ENCODE measurements around the gene DSCAML1.

DSCAML1 gene

GRCh38 chr11:117830674-117831351 is 33.8 kb upstream of the DSCAML1 start:
- no peak for DNase-seq (ENCODE audit: low spot score)

GRCh38 chr11:117830072-117830471 is 33.1 kb upstream of the DSCAML1 start:
- DNase-seq (ENCODE audit: low spot score): no peak

GRCh38 chr11:117829369-117829725 is 32.3 kb upstream of the DSCAML1 start:
- no peak for DNase-seq (ENCODE audit: low spot score)

GRCh38 chr11:117828611-117829368 is 31.8 kb upstream of the DSCAML1 start:
- DNase-seq (ENCODE audit: low spot score): no peak

GRCh38 chr11:117827521-117828511 is 30.8 kb upstream of the DSCAML1 start:
- no peak for DNase-seq (ENCODE audit: low spot score)

GRCh38 chr11:117826832-117827231 is 29.8 kb upstream of the DSCAML1 start:
- no peak for DNase-seq (ENCODE audit: low spot score)

- DNase-seq (ENCODE audit: low spot score): no peak
These were observed 29.2 kb upstream of the DSCAML1 start for GRCh38 chr11:117826190-117826570.

GRCh38 chr11:117825538-117826189 is 28.6 kb upstream of the DSCAML1 start:
- no peak for DNase-seq (ENCODE audit: low spot score)

GRCh38 chr11:117824571-117825537 is 27.8 kb upstream of the DSCAML1 start, which contains the start of gene FXYD2:
TSS of gene FXYD2 (minus strand) at chr11:117824744. CDS start at chr11:117824678, 66 bp downstream.
- DNase-seq (ENCODE audit: low spot score): no peak

GRCh38 chr11:117823946-117824420 is 27.0 kb upstream of the DSCAML1 start:
- DNase-seq (ENCODE audit: low spot score): no peak

GRCh38 chr11:117823294-117823945 is 26.4 kb upstream of the DSCAML1 start:
- DNase-seq (ENCODE audit: low spot score): no peak

GRCh38 chr11:117822074-117823033 is 25.3 kb upstream of the DSCAML1 start:
- peak; percentile 63 for DNase-seq (ENCODE audit: low spot score)

GRCh38 chr11:117821431-117821830 is 24.4 kb upstream of the DSCAML1 start:
- DNase-seq (ENCODE audit: low spot score): no peak

GRCh38 chr11:117820516-117820915 is 23.5 kb upstream of the DSCAML1 start:
- DNase-seq (ENCODE audit: low spot score): no peak

- no peak for DNase-seq (ENCODE audit: low spot score)
These were observed 23.1 kb upstream of the DSCAML1 start for GRCh38 chr11:117820071-117820470.

GRCh38 chr11:117819096-117820040 is 22.4 kb upstream of the DSCAML1 start:
- DNase-seq (ENCODE audit: low spot score): peak; percentile 65

GRCh38 chr11:117818041-117818873 is 21.2 kb upstream of the DSCAML1 start:
- DNase-seq (ENCODE audit: low spot score): no peak
